Prostate gland (tissue), 2 donors: Measurements from ENCODE around the gene FAM83F.

Source experiments
- POLR2A ChIP-seq: fragments of 450-650 bp; IDR thresholded peaks from one replicate; pipeline ENCODE4 v1.6.1; 2016; ENCODE audit warnings: antibody characterized with exemption, mild to moderate bottlenecking
- POLR2AphosphoS5 ChIP-seq: sonication (generic); formaldehyde crosslinking; IDR thresholded peaks from one replicate; pipeline ENCODE4 v1.6.1; 2017; ENCODE audit warnings: antibody characterized with exemption
- TF ChIP-seq, protein P1 (sequence below), 4 experiments: fragments of 200-600 bp in 2 of 4; fragments of 450-650 bp in 2 of 4; sonication (generic) in 2 of 4; IDR thresholded peaks; 1 replicate in 3 of 4; 2 replicates in 1 of 4; pipeline ENCODE4 v1.5.1; 2016 to 2019; ENCODE audit warnings: antibody characterized with exemption in 4 of 4, mild to moderate bottlenecking in 2 of 4, moderate library complexity in 2 of 4

- TF ChIP-seq, protein P1, sequence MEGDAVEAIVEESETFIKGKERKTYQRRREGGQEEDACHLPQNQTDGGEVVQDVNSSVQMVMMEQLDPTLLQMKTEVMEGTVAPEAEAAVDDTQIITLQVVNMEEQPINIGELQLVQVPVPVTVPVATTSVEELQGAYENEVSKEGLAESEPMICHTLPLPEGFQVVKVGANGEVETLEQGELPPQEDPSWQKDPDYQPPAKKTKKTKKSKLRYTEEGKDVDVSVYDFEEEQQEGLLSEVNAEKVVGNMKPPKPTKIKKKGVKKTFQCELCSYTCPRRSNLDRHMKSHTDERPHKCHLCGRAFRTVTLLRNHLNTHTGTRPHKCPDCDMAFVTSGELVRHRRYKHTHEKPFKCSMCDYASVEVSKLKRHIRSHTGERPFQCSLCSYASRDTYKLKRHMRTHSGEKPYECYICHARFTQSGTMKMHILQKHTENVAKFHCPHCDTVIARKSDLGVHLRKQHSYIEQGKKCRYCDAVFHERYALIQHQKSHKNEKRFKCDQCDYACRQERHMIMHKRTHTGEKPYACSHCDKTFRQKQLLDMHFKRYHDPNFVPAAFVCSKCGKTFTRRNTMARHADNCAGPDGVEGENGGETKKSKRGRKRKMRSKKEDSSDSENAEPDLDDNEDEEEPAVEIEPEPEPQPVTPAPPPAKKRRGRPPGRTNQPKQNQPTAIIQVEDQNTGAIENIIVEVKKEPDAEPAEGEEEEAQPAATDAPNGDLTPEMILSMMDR (IDR thresholded peaks at IDR 0.05): no peak
- no peak for TF ChIP-seq POLR2AphosphoS5
- no peak for TF ChIP-seq POLR2A
Measured at GRCh38 chr22:39972641-39973040, 22.1 kb upstream of the FAM83F start.
